CD4-positive, CD25-positive, alpha-beta regulatory T cell (primary cell): ENCODE results near the gene PPIL1. TPM values are rescaled to one million over a fixed set of nuclear protein-coding genes. Genes with fewer than 3 reads are reported as not detected.

Experiments used
- ATAC-seq, 2 donors: fragments of 150-1000 bp; cut with Tn5 transposase; one replicate each; pipeline ENCODE4 v1.10.0; 2021; ENCODE audit warnings: low read depth in 2 of 2, moderate number of reproducible peaks in 2 of 2, moderate library complexity in 1 of 2
- DNase-seq, 3 donors: peaks; one replicate each; pipeline versions ENCODE4 v3.0.0 to v3.0.0-alpha.2; 2012 to 2022; ENCODE audit warnings: mixed read lengths in 1 of 3
- H3K27ac ChIP-seq: one replicate; pipeline ENCODE4 v1.7.0; 2013; ENCODE audit warnings: mild to moderate bottlenecking, low read length; ENCODE audit not compliant: insufficient read depth, poor library complexity, severe bottlenecking
- H3K27me3 ChIP-seq: one replicate; pipeline ENCODE4 v1.7.0; 2013; ENCODE audit warnings: low read length; ENCODE audit not compliant: control insufficient read depth, insufficient read depth
- H3K36me3 ChIP-seq: one replicate; pipeline ENCODE4 v1.7.0; 2013; ENCODE audit warnings: mild to moderate bottlenecking, low read length, moderate library complexity; ENCODE audit not compliant: control insufficient read depth, insufficient read depth
- H3K4me1 ChIP-seq: 2 replicates; pipeline ENCODE4 v1.7.0; 2013; ENCODE audit warnings: mild to moderate bottlenecking, low read length; ENCODE audit not compliant: insufficient read depth, control insufficient read depth, poor library complexity, severe bottlenecking
- H3K4me3 ChIP-seq: one replicate; pipeline ENCODE4 v1.7.0; 2013; ENCODE audit warnings: low read depth, mild to moderate bottlenecking, low read length, moderate library complexity
- H3K9me3 ChIP-seq, 2 experiments: 1 replicate in 1 of 2; 2 replicates in 1 of 2; pipeline ENCODE4 v1.7.0; 2013; ENCODE audit warnings: low read length in 2 of 2, mild to moderate bottlenecking in 1 of 2, moderate library complexity in 1 of 2; ENCODE audit not compliant: control insufficient read depth in 2 of 2
- H3K27ac Mint-ChIP-seq, 3 donors: one replicate each; pipeline ENCODE4 v1.8.0; 2020 to 2022; ENCODE audit warnings: mild to moderate bottlenecking in 3 of 3, mixed read lengths in 3 of 3, moderate library complexity in 2 of 3
- H3K27me3 Mint-ChIP-seq: one replicate; pipeline ENCODE4 v1.8.0; 2022; ENCODE audit warnings: mild to moderate bottlenecking, mixed read lengths
- H3K36me3 Mint-ChIP-seq: one replicate; pipeline ENCODE4 v1.8.0; 2020; ENCODE audit warnings: mixed read lengths
- H3K4me1 Mint-ChIP-seq, 4 donors: one replicate each; pipeline ENCODE4 v1.8.0; 2020 to 2022; ENCODE audit warnings: mixed read lengths in 4 of 4, mild to moderate bottlenecking in 1 of 4
- H3K4me3 Mint-ChIP-seq, 4 donors: one replicate each; pipeline ENCODE4 v1.8.0; 2020 to 2022; ENCODE audit warnings: mild to moderate bottlenecking in 4 of 4, mixed read lengths in 4 of 4, moderate library complexity in 3 of 4
- H3K9me3 Mint-ChIP-seq, 7 donors: one replicate each; pipeline ENCODE4 v1.8.0; 2020 to 2022; ENCODE audit warnings: mixed read lengths in 7 of 7, mild to moderate bottlenecking in 3 of 7, moderate library complexity in 2 of 7
- polyA plus RNA-seq, 4 donors: library from polyadenylated mRNA; unstranded; fragments of 300-500 nt; fragmentation: Illumina TruSeq; gene quantifications; one replicate each; pipeline ENCODE4 v1.2.3, GENCODE V29; 2021
- total RNA-seq: library from RNA; stranded (reverse); gene quantifications from one replicate; pipeline ENCODE4 v1.2.3, GENCODE V29; 2022

PPIL1 gene
- total and polyA plus RNA-seq, 5 donors from 2014 or later: 6.1 to 31.0 (median 23.8) TPM

- Histone ChIP-seq H3K9me3 (peaks cover 10 to 18% of the 10 kb centered on the region in 2 experiments), H3K4me1 (no peaks in the 10 kb centered on the region), H3K27ac (no peak overlapping the region), H3K4me3 (no peak overlapping the region), H3K36me3 (peaks cover 33% of the 10 kb centered on the region), H3K27me3 (no peaks in the 10 kb centered on the region)
- Mint-ChIP-seq H3K4me3 (no peak overlapping the region), H3K27me3 (no peaks in the 10 kb centered on the region), H3K4me1 (peaks cover 0 to 2% (median under 1%) of the 10 kb centered on the region in 4 donors), H3K36me3 (peaks cover 26% of the 10 kb centered on the region), H3K27ac (no peak overlapping the region), H3K9me3 (peaks cover 0 to 10% (median 2%) of the 10 kb centered on the region in 7 donors)
- DNase-seq: peak in 2 of 3 donors; percentile 42 to 68
- ATAC-seq: no peak
These were observed 23.4 kb downstream of the PPIL1 start for GRCh38 chr6:36851149-36851614.

- H3K27me3 ChIP-seq: no peaks in the 10 kb centered on the region
- no peak overlapping the region for H3K27ac ChIP-seq
- Mint-ChIP-seq H3K27ac (no peak overlapping the region), H3K4me3 (no peak overlapping the region), H3K9me3 (peaks cover 0 to 10% (median 2%) of the 10 kb centered on the region in 7 donors), H3K36me3 (peaks cover 20% of the 10 kb centered on the region), H3K27me3 (no peaks in the 10 kb centered on the region), H3K4me1 (peaks cover 0 to 2% (median under 1%) of the 10 kb centered on the region in 4 donors)
- ATAC-seq: no peak
- no peaks in the 10 kb centered on the region for H3K4me1 ChIP-seq
- no peak for DNase-seq
- H3K36me3 ChIP-seq: peaks cover 21% of the 10 kb centered on the region
- peaks cover 10 to 18% of the 10 kb centered on the region in 2 experiments for H3K9me3 ChIP-seq
- H3K4me3 ChIP-seq: no peak overlapping the region
These were observed 24.6 kb downstream of the PPIL1 start for GRCh38 chr6:36850021-36850420.

DNA sequence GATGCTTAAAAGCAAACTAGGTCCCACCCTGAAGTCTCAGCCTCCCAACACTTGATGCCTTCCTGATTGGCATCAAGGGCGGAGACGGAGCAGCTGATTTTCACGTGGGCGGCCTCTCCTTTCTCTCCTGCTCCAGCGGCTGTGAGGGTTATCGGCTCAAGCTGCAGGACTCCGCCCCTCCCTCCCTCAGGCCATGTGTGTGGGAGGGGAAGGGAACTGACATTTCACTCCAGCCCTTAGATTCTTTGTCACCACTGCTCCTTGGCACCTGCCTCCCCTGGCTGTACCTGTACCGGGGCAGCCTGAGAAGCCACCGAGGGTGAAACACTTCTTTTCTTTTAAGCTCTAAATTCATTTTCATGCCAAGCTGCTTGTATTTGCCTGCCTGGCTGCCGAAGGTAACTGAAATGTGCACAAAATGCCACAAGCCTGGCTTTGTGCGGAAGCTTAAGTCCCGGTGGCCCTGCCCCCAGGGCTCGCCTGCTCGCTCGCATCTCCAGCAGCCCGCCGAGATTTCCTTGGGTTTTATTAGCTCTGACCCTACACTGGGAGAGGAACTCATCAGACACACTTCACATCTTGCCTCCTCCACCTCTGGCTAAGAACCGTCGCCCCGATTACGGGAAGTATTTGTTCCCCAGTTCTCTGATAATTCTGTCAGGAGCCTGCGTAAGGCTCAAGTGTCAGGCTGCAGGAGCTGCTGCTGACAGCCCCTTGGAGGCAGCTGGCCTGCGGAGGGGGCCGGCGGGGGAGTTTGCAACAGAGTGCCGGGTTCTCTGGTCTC, 25.8 kb downstream of the PPIL1 start:
- H3K27me3 Mint-ChIP-seq: no peaks in the 10 kb centered on the region
- Histone ChIP-seq H3K4me1 (no peaks in the 10 kb centered on the region), H3K36me3 (peaks cover 11% of the 10 kb centered on the region), H3K4me3 (no peak overlapping the region), H3K27ac (no peak overlapping the region), H3K27me3 (no peaks in the 10 kb centered on the region), H3K9me3 (peaks cover 10 to 18% of the 10 kb centered on the region in 2 experiments)
- no peak for ATAC-seq
- peaks cover 0 to 10% (median 2%) of the 10 kb centered on the region in 7 donors for H3K9me3 Mint-ChIP-seq
- peak overlapping the region in 1 of 4 donors; percentile 49 for H3K4me3 Mint-ChIP-seq
- peaks cover 0 to 2% (median under 1%) of the 10 kb centered on the region in 4 donors for H3K4me1 Mint-ChIP-seq
- no peak for DNase-seq
- peaks cover 15% of the 10 kb centered on the region for H3K36me3 Mint-ChIP-seq
- no peak overlapping the region for H3K27ac Mint-ChIP-seq

DNA sequence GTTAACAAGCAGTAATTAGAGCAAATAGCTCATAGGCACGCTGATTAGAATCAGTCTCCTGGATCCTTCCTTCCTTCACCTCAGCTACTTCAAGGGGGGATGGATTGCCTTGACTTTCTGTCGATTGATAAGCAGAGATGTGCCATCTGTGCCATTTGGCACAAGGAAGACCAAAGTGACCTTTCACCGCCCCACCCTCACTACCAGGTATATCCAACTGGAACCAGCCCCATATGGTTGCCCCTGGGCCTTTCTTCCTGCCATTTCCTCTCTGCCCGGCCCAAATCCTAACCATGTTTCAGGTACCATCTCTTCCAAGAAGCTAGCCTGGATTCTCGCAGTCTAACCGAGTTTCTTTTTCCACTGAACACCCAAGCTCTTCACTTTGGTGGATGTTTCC, 26.6 kb downstream of the PPIL1 start:
- Mint-ChIP-seq H3K4me3 (no peak overlapping the region), H3K4me1 (peaks cover 0 to 2% (median under 1%) of the 10 kb centered on the region in 4 donors)

GRCh38 chr6:36847152-36847551, 27.5 kb downstream of the PPIL1 start:
- no peak overlapping the region for H3K27ac ChIP-seq
- ATAC-seq (no peak), DNase-seq (no peak)
- peaks cover 0 to 10% (median 1%) of the 10 kb centered on the region in 7 donors for H3K9me3 Mint-ChIP-seq
- H3K4me1 Mint-ChIP-seq: peaks cover 0 to 2% (median under 1%) of the 10 kb centered on the region in 4 donors
- H3K4me3 ChIP-seq: no peak overlapping the region
- H3K4me1 ChIP-seq: no peaks in the 10 kb centered on the region
- H3K27me3 Mint-ChIP-seq: peaks cover 4% of the 10 kb centered on the region
- peak overlapping the region in 1 of 3 donors; percentile 37 for H3K27ac Mint-ChIP-seq
- H3K36me3 ChIP-seq: no peaks in the 10 kb centered on the region
- H3K9me3 ChIP-seq: peaks cover 10 to 18% of the 10 kb centered on the region in 2 experiments
- H3K36me3 Mint-ChIP-seq: peaks cover 8% of the 10 kb centered on the region
- no peak overlapping the region for H3K4me3 Mint-ChIP-seq
- H3K27me3 ChIP-seq: no peaks in the 10 kb centered on the region

More for the DNA sequence above, 26.6 kb downstream of the PPIL1 start:
- Histone ChIP-seq H3K9me3 (peaks cover 10 to 18% of the 10 kb centered on the region in 2 experiments), H3K27ac (no peak overlapping the region), H3K4me3 (no peak overlapping the region), H3K4me1 (no peaks in the 10 kb centered on the region), H3K27me3 (no peaks in the 10 kb centered on the region), H3K36me3 (peaks cover 3% of the 10 kb centered on the region)
- H3K9me3 Mint-ChIP-seq: peaks cover 0 to 10% (median 1%) of the 10 kb centered on the region in 7 donors
- H3K27me3 Mint-ChIP-seq: peaks cover under 1% of the 10 kb centered on the region
- DNase-seq (no peak), ATAC-seq (no peak)
- H3K36me3 Mint-ChIP-seq: peaks cover 11% of the 10 kb centered on the region
- H3K27ac Mint-ChIP-seq: no peak overlapping the region

DNA sequence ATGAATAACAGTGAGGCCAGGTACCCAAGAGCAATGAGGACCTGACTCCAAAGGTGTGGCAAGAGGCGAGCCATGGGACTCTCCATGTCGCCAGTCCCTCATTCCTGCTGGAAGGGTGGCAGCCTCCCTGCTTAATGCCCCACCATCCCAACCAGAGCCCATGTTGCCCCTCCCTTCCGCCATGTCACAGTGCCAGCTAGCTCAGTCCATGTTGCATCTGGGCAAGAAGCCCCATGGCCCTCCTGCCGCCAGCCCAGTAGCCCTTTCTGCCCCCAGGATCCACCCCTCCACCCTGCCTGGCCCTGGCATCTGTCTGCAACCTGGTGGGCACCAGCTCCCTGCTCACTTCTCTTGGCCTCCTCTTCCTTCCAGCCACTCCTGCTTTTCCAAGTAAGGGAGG, 29.4 kb downstream of the PPIL1 start:
- no peak overlapping the region for H3K27ac Mint-ChIP-seq
- H3K4me3 Mint-ChIP-seq: no peak overlapping the region
- peaks cover 2% of the 10 kb centered on the region for H3K27me3 ChIP-seq
- H3K36me3 ChIP-seq: no peaks in the 10 kb centered on the region
- H3K4me1 Mint-ChIP-seq: peaks cover 0 to 11% (median 4%) of the 10 kb centered on the region in 4 donors
- peaks cover 4% of the 10 kb centered on the region in 2 experiments for H3K9me3 ChIP-seq
- peaks cover 6% of the 10 kb centered on the region for H3K36me3 Mint-ChIP-seq
- H3K4me3 ChIP-seq: no peak overlapping the region
- no peak for DNase-seq
- no peak overlapping the region for H3K27ac ChIP-seq
- ATAC-seq: no peak
- H3K4me1 ChIP-seq: peaks cover 4% of the 10 kb centered on the region
- H3K27me3 Mint-ChIP-seq: peaks cover 12% of the 10 kb centered on the region
- peaks cover 0 to 3% (median 0%) of the 10 kb centered on the region in 7 donors for H3K9me3 Mint-ChIP-seq

GRCh38 chr6:36844232-36845170, 30.1 kb downstream of the PPIL1 start:
- Histone ChIP-seq H3K9me3 (no peaks in the 10 kb centered on the region), H3K4me3 (no peak overlapping the region), H3K27ac (no peak overlapping the region), H3K4me1 (peaks cover 11% of the 10 kb centered on the region), H3K27me3 (peaks cover 2% of the 10 kb centered on the region), H3K36me3 (no peaks in the 10 kb centered on the region)
- Mint-ChIP-seq H3K27me3 (peaks cover 15% of the 10 kb centered on the region), H3K36me3 (peaks cover 2% of the 10 kb centered on the region), H3K27ac (no peak overlapping the region), H3K9me3 (peaks cover 0 to 1% (median 0%) of the 10 kb centered on the region in 7 donors), H3K4me1 (peaks cover 0 to 14% (median 3%) of the 10 kb centered on the region in 4 donors), H3K4me3 (no peak overlapping the region)
- DNase-seq: no peak
- ATAC-seq: no peak
